DND-41 (cell line): Measurements from ENCODE around the gene RUNX1.
A peak's percentile ranks its signal among the peaks of the same experiment; 100 is the strongest.

Source experiments
- ATAC-seq: fragments of 200-7000 bp; cut with Tn5 transposase; 3 replicates; pipeline ENCODE4 v1.9.1; 2021; ENCODE audit warnings: low read depth; ENCODE audit not compliant: insufficient read depth
- DNase-seq: peaks from one replicate; pipeline ENCODE4 v3.0.0-alpha.2; 2020
- H2AFZ ChIP-seq: 2 replicates; pipeline ENCODE4 v1.6.0; 2012; ENCODE audit warnings: low read depth, low read length
- H3K27ac ChIP-seq: 2 replicates; pipeline ENCODE4 v1.5.1; 2012; ENCODE audit warnings: low read length, inconsistent platforms
- H3K27me3 ChIP-seq: fragments of 200-600 bp; sonication (generic); 2 replicates; pipeline ENCODE4 v1.6.0; 2012; ENCODE audit warnings: low read length, mild to moderate bottlenecking, inconsistent platforms; ENCODE audit not compliant: insufficient read depth, poor library complexity
- H3K36me3 ChIP-seq: 2 replicates; pipeline ENCODE4 v1.5.1; 2012; ENCODE audit warnings: low read length, inconsistent platforms; ENCODE audit not compliant: insufficient read depth
- H3K4me1 ChIP-seq: 2 replicates; pipeline ENCODE4 v1.5.1; 2012; ENCODE audit warnings: mild to moderate bottlenecking, low read length; ENCODE audit not compliant: insufficient read depth
- H3K4me2 ChIP-seq: 2 replicates; pipeline ENCODE4 v1.6.0; 2012; ENCODE audit warnings: mild to moderate bottlenecking, moderate library complexity, low read length, inconsistent platforms; ENCODE audit not compliant: insufficient read depth
- H3K4me3 ChIP-seq, 2 experiments: fragments of 200-600 bp in 1 of 2; shearing (Covaris generic) in 1 of 2; 2 replicates each; pipeline ENCODE4 v1.5.1; 2012 to 2016; ENCODE audit warnings: inconsistent platforms in 2 of 2, low read length in 2 of 2, mild to moderate bottlenecking in 2 of 2, low read depth in 1 of 2, moderate library complexity in 1 of 2
- H3K79me2 ChIP-seq: 2 replicates; pipeline ENCODE4 v1.6.0; 2012; ENCODE audit warnings: low read length, inconsistent platforms; ENCODE audit not compliant: insufficient read depth
- H3K9ac ChIP-seq: 2 replicates; pipeline ENCODE4 v1.6.0; 2012; ENCODE audit warnings: low read depth, mild to moderate bottlenecking, inconsistent platforms, low read length, moderate library complexity
- H3K9me3 ChIP-seq: 2 replicates; pipeline ENCODE4 v1.5.1; 2012; ENCODE audit warnings: low read length, moderate library complexity, mild to moderate bottlenecking, inconsistent platforms; ENCODE audit not compliant: insufficient read depth, severe bottlenecking
- H4K20me1 ChIP-seq: 2 replicates; pipeline ENCODE4 v1.6.0; 2012; ENCODE audit warnings: low read length; ENCODE audit not compliant: insufficient read depth
- CTCF ChIP-seq: IDR thresholded peaks from 2 replicates; pipeline ENCODE4 v1.5.1; 2012; ENCODE audit warnings: borderline replicate concordance, low read length, moderate library complexity, mild to moderate bottlenecking; ENCODE audit not compliant: poor library complexity, severe bottlenecking; ENCODE audit errors: extremely low read depth
- EZH2 ChIP-seq: IDR thresholded peaks from 3 replicates; pipeline ENCODE4 v1.6.1; 2012; ENCODE audit warnings: borderline replicate concordance, low read depth, mild to moderate bottlenecking, moderate library complexity, low read length, inconsistent platforms; ENCODE audit not compliant: severe bottlenecking

Gene RUNX1

GRCh38 chr21:34930971-34931370, 118.1 kb downstream of the RUNX1 start:
- H4K20me1 ChIP-seq: peaks cover 53% of the 10 kb centered on the region
- H3K9me3 ChIP-seq: no peaks in the 10 kb centered on the region
- H3K36me3 ChIP-seq: peaks cover 29% of the 10 kb centered on the region
- H3K27me3 ChIP-seq: no peaks in the 10 kb centered on the region
- no peak overlapping the region for H3K9ac ChIP-seq
- TF ChIP-seq CTCF (no peak), EZH2 (no peak)
- no peak overlapping the region for H3K4me2 ChIP-seq
- peaks cover 94% of the 10 kb centered on the region for H3K79me2 ChIP-seq
- no peak overlapping the region for H2AFZ ChIP-seq
- H3K4me3 ChIP-seq: no peak overlapping the region
- no peak overlapping the region for H3K27ac ChIP-seq
- DNase-seq (no peak), ATAC-seq (no peak)
- peaks cover 39% of the 10 kb centered on the region for H3K4me1 ChIP-seq

GRCh38 chr21:34928637-34929036, 120.5 kb downstream of the RUNX1 start:
- peaks cover 52% of the 10 kb centered on the region for H4K20me1 ChIP-seq
- no peak overlapping the region for H2AFZ ChIP-seq
- no peaks in the 10 kb centered on the region for H3K27me3 ChIP-seq
- no peak overlapping the region for H3K27ac ChIP-seq
- H3K9me3 ChIP-seq: no peaks in the 10 kb centered on the region
- H3K4me2 ChIP-seq: no peak overlapping the region
- no peak overlapping the region for H3K9ac ChIP-seq
- TF ChIP-seq CTCF (no peak), EZH2 (no peak)
- ATAC-seq (no peak), DNase-seq (no peak)
- no peak overlapping the region for H3K4me3 ChIP-seq
- peaks cover 45% of the 10 kb centered on the region for H3K36me3 ChIP-seq
- H3K79me2 ChIP-seq: peaks cover 94% of the 10 kb centered on the region
- peaks cover 38% of the 10 kb centered on the region for H3K4me1 ChIP-seq

GRCh38 chr21:34927992-34928391, 121.1 kb downstream of the RUNX1 start:
- H3K79me2 ChIP-seq: peaks cover 94% of the 10 kb centered on the region
- H2AFZ ChIP-seq: no peak overlapping the region
- TF ChIP-seq EZH2: no peak
- no peaks in the 10 kb centered on the region for H3K27me3 ChIP-seq
- H3K9me3 ChIP-seq: no peaks in the 10 kb centered on the region
- no peak overlapping the region for H3K4me3 ChIP-seq
- peaks cover 37% of the 10 kb centered on the region for H3K4me1 ChIP-seq
- peaks cover 47% of the 10 kb centered on the region for H4K20me1 ChIP-seq
- no peak overlapping the region for H3K27ac ChIP-seq
- no peak for DNase-seq
- no peak overlapping the region for H3K4me2 ChIP-seq
- H3K36me3 ChIP-seq: peaks cover 40% of the 10 kb centered on the region
- ATAC-seq: no peak
- no peak overlapping the region for H3K9ac ChIP-seq

- no peak overlapping the region for H3K9ac ChIP-seq
- H3K27ac ChIP-seq: 0 out of 2 replicates have a peak overlapping the region, but pooled peaks have one; percentile 16
- H4K20me1 ChIP-seq: peaks cover 50% of the 10 kb centered on the region
- H3K27me3 ChIP-seq: no peaks in the 10 kb centered on the region
- TF ChIP-seq EZH2 (no peak), CTCF (no peak)
- H2AFZ ChIP-seq: no peak overlapping the region
- no peak overlapping the region for H3K4me2 ChIP-seq
- H3K4me1 ChIP-seq: peaks cover 30% of the 10 kb centered on the region
- H3K9me3 ChIP-seq: no peaks in the 10 kb centered on the region
- peaks cover 45% of the 10 kb centered on the region for H3K36me3 ChIP-seq
- DNase-seq (no peak), ATAC-seq (no peak)
- H3K4me3 ChIP-seq: no peak overlapping the region
- H3K79me2 ChIP-seq: peaks cover 94% of the 10 kb centered on the region
Measured at GRCh38 chr21:34926803-34927467, 122.2 kb downstream of the RUNX1 start.
